Vagina (tissue), 2 donors: Measurements from ENCODE around the gene ATP6V0C.

ENCODE experiments used
- POLR2A ChIP-seq, 2 donors: fragments of 450-650 bp; IDR thresholded peaks; one replicate each; pipeline ENCODE4 v1.6.1; 2017; ENCODE audit warnings: antibody characterized with exemption in 2 of 2, mild to moderate bottlenecking in 2 of 2, moderate library complexity in 2 of 2
- TF ChIP-seq, protein P1 (sequence below), 3 experiments: fragments of 450-650 bp in 2 of 3; fragments of 200-600 bp in 1 of 3; sonication (generic) in 1 of 3; IDR thresholded peaks; one replicate each; pipeline ENCODE4 v1.5.1; 2017 to 2019; ENCODE audit warnings: antibody characterized with exemption in 3 of 3, mild to moderate bottlenecking in 2 of 3, moderate library complexity in 2 of 3

DNA sequence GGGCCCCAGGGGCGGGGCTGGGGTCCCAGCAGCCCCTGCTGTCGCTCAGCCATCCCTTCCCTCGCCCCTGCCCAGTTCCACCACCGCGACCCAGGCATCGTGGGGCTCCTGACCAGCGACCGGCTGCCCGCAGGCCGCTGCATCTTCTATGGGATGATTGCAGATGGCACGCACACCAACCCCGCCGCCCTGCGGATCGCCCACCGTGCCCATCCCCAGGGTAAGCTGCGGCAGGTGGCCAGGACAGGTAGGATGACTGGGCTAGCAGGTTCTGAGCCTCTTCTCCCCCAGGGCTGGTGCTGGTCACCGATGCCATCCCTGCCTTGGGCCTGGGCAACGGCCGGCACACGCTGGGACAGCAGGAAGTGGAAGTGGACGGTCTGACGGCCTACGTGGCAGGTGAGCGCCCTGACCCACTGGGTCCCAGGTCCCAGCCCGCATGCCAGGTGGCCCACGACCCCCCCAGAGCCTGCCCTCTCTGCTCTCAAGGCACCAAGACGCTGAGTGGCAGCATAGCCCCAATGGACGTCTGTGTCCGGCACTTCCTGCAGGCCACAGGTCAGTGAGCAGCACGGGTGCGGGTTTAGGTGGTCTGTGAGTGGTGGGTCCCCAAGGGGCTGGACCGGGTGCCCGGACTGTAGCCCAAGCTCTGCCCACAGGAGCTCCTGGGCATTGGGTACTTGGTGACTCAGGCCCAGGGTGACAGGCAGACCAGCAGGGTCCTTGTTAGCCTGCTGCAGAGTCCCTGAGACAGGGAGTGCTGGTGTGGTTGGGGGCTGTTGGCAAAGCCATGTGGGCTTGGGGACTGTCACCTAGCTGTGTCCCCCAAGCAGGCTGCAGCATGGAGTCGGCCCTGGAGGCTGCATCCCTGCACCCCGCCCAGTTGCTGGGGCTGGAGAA, 14.7 kb downstream of the ATP6V0C start:
- TF ChIP-seq POLR2A (IDR thresholded peaks at IDR 0.05) = no peak
- TF ChIP-seq, protein P1, sequence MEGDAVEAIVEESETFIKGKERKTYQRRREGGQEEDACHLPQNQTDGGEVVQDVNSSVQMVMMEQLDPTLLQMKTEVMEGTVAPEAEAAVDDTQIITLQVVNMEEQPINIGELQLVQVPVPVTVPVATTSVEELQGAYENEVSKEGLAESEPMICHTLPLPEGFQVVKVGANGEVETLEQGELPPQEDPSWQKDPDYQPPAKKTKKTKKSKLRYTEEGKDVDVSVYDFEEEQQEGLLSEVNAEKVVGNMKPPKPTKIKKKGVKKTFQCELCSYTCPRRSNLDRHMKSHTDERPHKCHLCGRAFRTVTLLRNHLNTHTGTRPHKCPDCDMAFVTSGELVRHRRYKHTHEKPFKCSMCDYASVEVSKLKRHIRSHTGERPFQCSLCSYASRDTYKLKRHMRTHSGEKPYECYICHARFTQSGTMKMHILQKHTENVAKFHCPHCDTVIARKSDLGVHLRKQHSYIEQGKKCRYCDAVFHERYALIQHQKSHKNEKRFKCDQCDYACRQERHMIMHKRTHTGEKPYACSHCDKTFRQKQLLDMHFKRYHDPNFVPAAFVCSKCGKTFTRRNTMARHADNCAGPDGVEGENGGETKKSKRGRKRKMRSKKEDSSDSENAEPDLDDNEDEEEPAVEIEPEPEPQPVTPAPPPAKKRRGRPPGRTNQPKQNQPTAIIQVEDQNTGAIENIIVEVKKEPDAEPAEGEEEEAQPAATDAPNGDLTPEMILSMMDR (IDR thresholded peaks at IDR 0.05) = no peak
